OCI-LY7 (cell line): Measurements from ENCODE around the gene RAG2. TPM values are rescaled to one million over a fixed set of nuclear protein-coding genes. Genes with fewer than 3 reads are reported as not detected.

Experiments
- Bru-seq: library from RNA; stranded (reverse); fragments of 400-500 nt; gene quantifications from one replicate; lab custom pipeline; 2021; lab: Mats Ljungman, UMichigan
- BruChase-seq, 2 experiments: library from RNA; stranded (reverse); fragments of 400-500 nt; gene quantifications; one replicate each; lab custom pipeline; 2021; lab: Mats Ljungman, UMichigan
- BruUV-seq: library from RNA; stranded (reverse); fragments of 400-500 nt; replicated peaks from 2 replicates; lab custom pipeline; 2021; lab: Mats Ljungman, UMichigan
- CTCF ChIA-PET: fragments of 300-600 bp; sonication (Branson Sonifier 250); formaldehyde crosslinking; loops from one replicate; lab custom pipeline; 2022; ENCODE audit warnings: antibody characterized with exemption; ENCODE audit not compliant: unreplicated experiment; lab: Charles Lee
- POLR2A ChIA-PET: fragments of 300-600 bp; sonication (Branson Sonifier 250); formaldehyde crosslinking; loops from one replicate; lab custom pipeline; 2022; ENCODE audit warnings: antibody characterized with exemption; lab: Charles Lee
- DNase-seq: peaks from one replicate; pipeline ENCODE4 v3.0.0-alpha.2; 2015; ENCODE audit warnings: low spot score
- H2AFZ ChIP-seq: fragments of 200-600 bp; sonication (generic), shearing (Covaris generic); 2 replicates; pipeline ENCODE4 v1.6.1; 2014; ENCODE audit warnings: mild to moderate bottlenecking, antibody characterized with exemption, low read length, moderate library complexity
- H3K27ac ChIP-seq: fragments of 200-600 bp; sonication (generic); 2 replicates; pipeline ENCODE4 v1.5.1; 2014; ENCODE audit warnings: mixed run types, low read depth, mild to moderate bottlenecking, moderate library complexity, low read length, inconsistent platforms; ENCODE audit not compliant: poor library complexity, severe bottlenecking
- H3K36me3 ChIP-seq: fragments of 200-600 bp; sonication (generic); 2 replicates; pipeline ENCODE4 v1.6.1; 2014; ENCODE audit warnings: mild to moderate bottlenecking, antibody characterized with exemption, low read length, moderate library complexity, mixed read lengths; ENCODE audit not compliant: insufficient read depth
- H3K4me1 ChIP-seq: fragments of 200-600 bp; sonication (generic); 2 replicates; pipeline ENCODE4 v1.5.1; 2014; ENCODE audit warnings: mild to moderate bottlenecking, low read length; ENCODE audit not compliant: insufficient read depth, poor library complexity, severe bottlenecking
- H3K4me2 ChIP-seq: fragments of 200-600 bp; sonication (generic); 2 replicates; pipeline ENCODE4 v1.6.1; 2014; ENCODE audit warnings: mild to moderate bottlenecking, low read length
- H3K4me3 ChIP-seq: fragments of 200-600 bp; sonication (generic); 2 replicates; pipeline ENCODE4 v1.5.1; 2014; ENCODE audit warnings: mild to moderate bottlenecking, low read depth, low read length; ENCODE audit not compliant: poor library complexity, severe bottlenecking
- H3K79me2 ChIP-seq: fragments of 200-600 bp; sonication (generic); 2 replicates; pipeline ENCODE4 v1.6.1; 2016; ENCODE audit warnings: low read depth, mild to moderate bottlenecking, low read length, moderate library complexity, mixed read lengths; ENCODE audit not compliant: insufficient read depth
- H3K9me2 ChIP-seq: fragments of 200-600 bp; sonication (generic); 2 replicates; pipeline ENCODE4 v1.6.1; 2016; ENCODE audit warnings: mild to moderate bottlenecking, low read length, mixed read lengths; ENCODE audit not compliant: insufficient read depth
- H3K9me3 ChIP-seq: fragments of 200-600 bp; sonication (generic); 2 replicates; pipeline ENCODE4 v1.6.1; 2014; ENCODE audit warnings: mild to moderate bottlenecking, mixed run types, low read length, mixed read lengths
- H4K20me1 ChIP-seq: fragments of 200-600 bp; sonication (generic); 2 replicates; pipeline ENCODE4 v1.6.1; 2014; ENCODE audit warnings: mild to moderate bottlenecking, antibody characterized with exemption, low read length, moderate library complexity, mixed read lengths; ENCODE audit not compliant: insufficient read depth
- CTCF ChIP-seq: fragments of 200-600 bp; sonication (generic); conservative IDR thresholded peaks from 2 replicates; pipeline ENCODE4 v1.5.1; 2014; ENCODE audit warnings: mild to moderate bottlenecking, antibody characterized with exemption, low read length, moderate library complexity, mixed read lengths
- EZH2phosphoT487 ChIP-seq: fragments of 200-600 bp; sonication (generic); IDR thresholded peaks from 2 replicates; pipeline ENCODE4 v1.6.1; 2018; ENCODE audit warnings: low read depth, borderline replicate concordance, mild to moderate bottlenecking, mixed run types, antibody characterized with exemption, low read length, moderate library complexity, mixed read lengths
- intact Hi-C: fragments of 100-400 bp; cut with micrococcal nuclease; formaldehyde crosslinking; loops from one replicate; pipeline ENCODE4 v1.10.0; 2022; ENCODE audit not compliant: unreplicated experiment
- long read RNA-seq: library from polyadenylated mRNA; stranded (forward); transcript quantifications from one replicate; pipeline ENCODE4 v2.0.0, GENCODE V29; 2022
- total RNA-seq, 2 experiments: library from RNA; depleted of rRNA in 1 of 2; stranded (reverse); fragments of >200 nt in 1 of 2; shearing (Covaris generic) in 1 of 2; gene quantifications; 2 replicates each; pipeline ENCODE4 v1.2.3, GENCODE V29; 2014 to 2022

RAG2 gene
- total RNA-seq (2014; rRNA removed; shearing (Covaris generic)) (not detected in 2 replicates), total RNA-seq (2022) (not detected in 2 replicates), Bru-seq, nascent RNA (percentile 12 among the genes with signal in this experiment), BruChase-seq, experiment 1, labeled RNA remaining after a 6-hour chase (not detected), BruChase-seq, experiment 2, labeled RNA remaining after a 2-hour chase (percentile 12 among the genes with signal in this experiment)
- long read RNA-seq: 0 reads

- Histone ChIP-seq H3K36me3 (no peaks in the 10 kb centered on the region), H4K20me1 (no peaks in the 10 kb centered on the region), H3K4me3 (no peak within 1 kb of the TSS), H3K27ac (no peak within 1 kb of the TSS), H3K9me2 (no peaks in the 10 kb centered on the region), H3K9me3 (no peaks in the 10 kb centered on the region), H2AFZ (no peak within 1 kb of the TSS), H3K4me1 (no peaks in the 10 kb centered on the region), H3K4me2 (no peak within 1 kb of the TSS; the same call in 1 of the 2 replicates), H3K79me2 (no peaks in the 10 kb centered on the region)
- intact Hi-C loops: no loop called here
- TF ChIP-seq CTCF: no peak
- no peak for TF ChIP-seq EZH2phosphoT487
- ChIA-PET CTCF (no interaction called here), POLR2A (no interaction called here)
- no peak for DNase-seq
- BruUV-seq: no TSS peak
Observed at GRCh38 chr11:36598051-36598450, at the start of gene RAG2. TSS of gene RAG2 (minus strand) at chr11:36598236. CDS start at chr11:36594168, 4,068 bp downstream.

DNA sequence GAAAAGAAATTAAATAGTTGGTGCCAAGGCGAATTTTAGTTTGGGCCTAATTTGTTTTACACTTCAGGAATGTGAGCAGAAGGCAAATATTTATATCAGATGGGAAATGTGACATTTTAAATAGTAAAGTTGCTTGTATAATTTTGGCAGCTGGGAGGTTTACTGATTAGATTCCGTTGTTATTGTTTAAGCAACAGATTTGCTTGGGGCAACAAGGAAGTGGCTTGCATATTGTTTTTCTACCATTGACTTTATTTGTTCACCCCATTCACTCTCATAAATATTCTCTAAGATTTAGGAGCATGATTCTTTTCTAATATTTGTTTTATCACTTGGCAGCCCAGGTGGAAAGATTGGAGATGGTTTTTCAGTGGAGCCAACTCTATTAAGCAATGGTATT is 40.5 kb upstream of the RAG2 start:
- H3K4me3 ChIP-seq: no peak overlapping the region
- ChIA-PET CTCF (interaction anchor here (0.6 kb wide), 1 partner anchor 171 kb away, joined by 7 read pairs; no protein-coding TSS in a partner anchor), POLR2A (no interaction called here)
- intact Hi-C loops: no loop called here
- H3K9me3 ChIP-seq: no peaks in the 10 kb centered on the region
- H2AFZ ChIP-seq: no peak overlapping the region
- H3K36me3 ChIP-seq: no peaks in the 10 kb centered on the region
- no peaks in the 10 kb centered on the region for H3K79me2 ChIP-seq
- H3K4me1 ChIP-seq: no peaks in the 10 kb centered on the region
- DNase-seq: no peak
- no peaks in the 10 kb centered on the region for H3K9me2 ChIP-seq
- H4K20me1 ChIP-seq: no peaks in the 10 kb centered on the region
- TF ChIP-seq EZH2phosphoT487: no peak
- TF ChIP-seq CTCF: no peak
- no peak overlapping the region for H3K27ac ChIP-seq
- no peak overlapping the region for H3K4me2 ChIP-seq
- BruUV-seq: no TSS peak
